Spleen (tissue), 11 donors: Measurements from ENCODE around the gene SPI1. TPM values are rescaled to one million over a fixed set of nuclear protein-coding genes. Genes with fewer than 3 reads are reported as not detected.

Experiments
- DNase-seq: peaks from one replicate; pipeline ENCODE4 v3.0.0-alpha.2; 2020
- H3K27ac ChIP-seq, 8 donors: fragments of 200-600 bp; sonication (generic) in 7 of 8; 1 replicate in 4 of 8; 2 replicates in 4 of 8; pipeline versions ENCODE4 v1.5.0 to v1.8.0; 2016 to 2021; ENCODE audit warnings: inconsistent platforms in 4 of 8, mild to moderate bottlenecking in 4 of 8, moderate library complexity in 1 of 8
- H3K27me3 ChIP-seq, 7 donors: fragments of 200-600 bp; sonication (generic) in 6 of 7; replicated peaks in 1 of 7; 1 replicate in 4 of 7; 2 replicates in 3 of 7; pipeline versions ENCODE4 v1.5.0 to v1.8.0; 2016 to 2021; ENCODE audit warnings: inconsistent platforms in 3 of 7, mild to moderate bottlenecking in 1 of 7
- H3K36me3 ChIP-seq, 6 donors: fragments of 200-600 bp; sonication (generic) in 5 of 6; 1 replicate in 4 of 6; 2 replicates in 2 of 6; pipeline versions ENCODE4 v1.5.0 to v1.8.0; 2016 to 2021; ENCODE audit warnings: inconsistent platforms in 2 of 6
- H3K4me1 ChIP-seq, 6 donors: fragments of 200-600 bp; sonication (generic) in 5 of 6; 1 replicate in 3 of 6; 2 replicates in 3 of 6; pipeline versions ENCODE4 v1.5.0 to v1.8.0; 2016 to 2021; ENCODE audit warnings: inconsistent platforms in 3 of 6
- H3K4me3 ChIP-seq, 8 donors: fragments of 200-600 bp; sonication (generic) in 7 of 8; 1 replicate in 4 of 8; 2 replicates in 4 of 8; pipeline versions ENCODE4 v1.5.0 to v1.8.0; 2016 to 2021; ENCODE audit warnings: inconsistent platforms in 4 of 8, mild to moderate bottlenecking in 4 of 8, moderate library complexity in 2 of 8
- H3K9me3 ChIP-seq, 8 donors: fragments of 200-600 bp; sonication (generic) in 7 of 8; 1 replicate in 4 of 8; 2 replicates in 4 of 8; pipeline versions ENCODE4 v1.5.0 to v1.8.0; 2016 to 2021; ENCODE audit warnings: inconsistent platforms in 4 of 8
- CTCF ChIP-seq, 11 experiments: fragments of 200-600 bp in 7 of 11; fragments of 450-650 bp in 4 of 11; sonication (generic) in 4 of 11; IDR thresholded peaks in 8 of 11; conservative IDR thresholded peaks in 3 of 11; 1 replicate in 7 of 11; 2 replicates in 4 of 11; pipeline versions ENCODE4 v1.4.0 to v1.8.0; 2016 to 2021; ENCODE audit warnings: antibody characterized with exemption in 11 of 11, inconsistent platforms in 4 of 11, mild to moderate bottlenecking in 1 of 11
- POLR2A ChIP-seq, 3 donors: fragments of 450-650 bp; IDR thresholded peaks; one replicate each; pipeline ENCODE4 v1.5.1; 2017; ENCODE audit warnings: antibody characterized with exemption in 3 of 3, mild to moderate bottlenecking in 1 of 3
- POLR2AphosphoS5 ChIP-seq, 3 donors: sonication (generic); formaldehyde crosslinking; IDR thresholded peaks; one replicate each; pipeline ENCODE4 v1.5.1; 2017; ENCODE audit warnings: antibody characterized with exemption in 3 of 3
- WGBS, 5 donors: extraction: QIAGEN DNeasy Blood & Tissue Kit in 3 of 5; methylation state at CpG; one replicate each; pipeline versions ENCODE4 v1.1.5 to v1.1.7; 2013 to 2018; 5-methylcytosine and 5-hydroxymethylcytosine counted together
- intact Hi-C: fragments of 100-400 bp; cut with DNase I; formaldehyde crosslinking; loops from one replicate; pipeline ENCODE4 v1.15.0; 2023; ENCODE audit warnings: low total_unique reads
- polyA plus RNA-seq, 3 donors: library from polyadenylated mRNA; stranded (reverse); fragments of 200-250 nt; gene quantifications; one replicate each; pipeline ENCODE4 v1.2.1, GENCODE V29; 2013
- total RNA-seq, 7 donors: library from RNA; depleted of rRNA in 3 of 7; stranded (reverse); fragments of >200 nt in 3 of 7; fragmentation: NEBNext Ultra II Directional in 4 of 7; extraction: Animal tissue kit (Norgen Biotek cat#: 25700) in 4 of 7; gene quantifications; one replicate each; pipeline versions ENCODE4 v1.1.0 to v1.2.1, GENCODE V29; 2016 to 2021
- donor health status: healthy with polysubstance abuse.
- donor health status: DM: no; HTN: no; CAD: no; lungs with moderate emphysema.
- donor health status: DM: no; HTN: no; CAD: no.
- donor health status: Bipolar disorder and iron deficiency.
- donor health status: healthy.
- donor health status: DM: no; HTN: no; CAD: no.
- donor health status: DM: yes; HTN: yes; CAD: no.

Gene SPI1
- total and polyA plus RNA-seq, 10 donors = 84.2 to 366 (median 168) TPM

GRCh38 chr11:47398551-47398950 is 20.2 kb upstream of the SPI1 start:
- 89 to 100% (median 93%) methylated on average over 1 of the region's 1 CpG for WGBS, 5 donors
- Histone ChIP-seq H3K4me3 (no peak overlapping the region), H3K36me3 (no peaks in the 10 kb centered on the region), H3K27ac (peak overlapping the region; percentile 40 to 97 (median 95)), H3K9me3 (no peaks in the 10 kb centered on the region), H3K27me3 (no peaks in the 10 kb centered on the region), H3K4me1 (peaks cover 32 to 87% (median 63%) of the 10 kb centered on the region in 6 donors)
- TF ChIP-seq CTCF (IDR thresholded peaks at IDR 0.05 in 8 of 11, conservative IDR thresholded peaks at IDR 0.05 in 3 of 11) (no peak), POLR2AphosphoS5 (IDR thresholded peaks at IDR 0.05) (no peak), POLR2A (IDR thresholded peaks at IDR 0.05) (no peak)
- peak; percentile 74 for DNase-seq
- intact Hi-C loops = no loop called here

DNA sequence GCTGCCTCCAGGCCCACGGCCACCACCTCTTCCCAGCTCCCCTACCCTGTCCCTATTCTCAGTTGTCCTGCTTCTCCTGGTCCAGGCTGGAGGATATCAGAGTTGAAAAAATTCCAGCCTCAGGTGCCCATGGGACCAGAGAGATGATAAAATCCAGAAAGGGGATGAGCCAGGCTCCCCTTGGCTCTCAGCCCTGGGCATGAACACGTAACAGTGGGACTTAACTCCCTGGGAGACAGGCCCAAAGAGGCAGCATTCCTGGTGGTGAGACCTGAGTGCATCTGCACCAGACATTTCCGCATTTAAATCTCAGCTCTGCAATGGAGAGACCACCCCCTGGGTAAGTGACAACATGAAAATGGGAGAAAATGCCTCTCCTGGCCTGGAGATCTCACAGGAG is 19.7 kb upstream of the SPI1 start:
- H3K4me1 ChIP-seq = peaks cover 35 to 87% (median 66%) of the 10 kb centered on the region in 6 donors
- no peaks in the 10 kb centered on the region for H3K36me3 ChIP-seq
- no peak for TF ChIP-seq POLR2AphosphoS5 (IDR thresholded peaks at IDR 0.05)
- TF ChIP-seq CTCF (IDR thresholded peaks at IDR 0.05 in 8 of 11, conservative IDR thresholded peaks at IDR 0.05 in 3 of 11) = no peak
- TF ChIP-seq POLR2A (IDR thresholded peaks at IDR 0.05) = no peak
- H3K27me3 ChIP-seq = no peaks in the 10 kb centered on the region
- intact Hi-C loops = no loop called here
- WGBS, 5 donors = 89 to 100% (median 92%) methylated on average over 3 of the region's 3 CpGs
- H3K4me3 ChIP-seq = no peak overlapping the region
- DNase-seq = peak; percentile 61
- H3K27ac ChIP-seq = peak overlapping the region in 7 of 8 donors; percentile 40 to 97 (median 95)
- H3K9me3 ChIP-seq = no peaks in the 10 kb centered on the region

- no peaks in the 10 kb centered on the region for H3K36me3 ChIP-seq
- H3K27ac ChIP-seq = peak overlapping the region; percentile 96 to 100 (median 99)
- 79 to 88% (median 84%) methylated on average over 3 of the region's 3 CpGs for WGBS, 5 donors
- intact Hi-C loops = no loop called here
- TF ChIP-seq POLR2AphosphoS5 (IDR thresholded peaks at IDR 0.05) (no peak), CTCF (IDR thresholded peaks at IDR 0.05 in 8 of 11, conservative IDR thresholded peaks at IDR 0.05 in 3 of 11) (no peak), POLR2A (IDR thresholded peaks at IDR 0.05) (no peak)
- no peaks in the 10 kb centered on the region for H3K27me3 ChIP-seq
- no peaks in the 10 kb centered on the region for H3K9me3 ChIP-seq
- H3K4me1 ChIP-seq = peaks cover 37 to 95% (median 76%) of the 10 kb centered on the region in 6 donors
- peak overlapping the region in 1 of 8 donors; percentile 68 for H3K4me3 ChIP-seq
- peak; percentile 74 for DNase-seq
Measured at GRCh38 chr11:47396049-47396320, 17.6 kb upstream of the SPI1 start.

GRCh38 chr11:47395223-47396048 is 17.1 kb upstream of the SPI1 start:
- H3K27ac ChIP-seq = peak overlapping the region; percentile 96 to 100 (median 99)
- DNase-seq = peak; percentile 90
- peak overlapping the region in 7 of 8 donors; percentile 3 to 68 (median 29) for H3K4me3 ChIP-seq
- H3K9me3 ChIP-seq = no peaks in the 10 kb centered on the region
- no peaks in the 10 kb centered on the region for H3K27me3 ChIP-seq
- 29 to 62% (median 46%) methylated on average over 18 to 25 of the region's 25 CpGs for WGBS, 5 donors
- H3K36me3 ChIP-seq = no peaks in the 10 kb centered on the region
- intact Hi-C loops = no loop called here
- TF ChIP-seq CTCF (IDR thresholded peaks at IDR 0.05 in 8 of 11, conservative IDR thresholded peaks at IDR 0.05 in 3 of 11) (no peak), POLR2AphosphoS5 (IDR thresholded peaks at IDR 0.05) (no peak), POLR2A (IDR thresholded peaks at IDR 0.05) (no peak)
- H3K4me1 ChIP-seq = peaks cover 35 to 95% (median 75%) of the 10 kb centered on the region in 6 donors
